Activated CD8-positive, alpha-beta T cell treated with anti-CD3 and anti-CD28 coated beads for 36 hours (primary cell): Measurements from ENCODE around the gene BACE1. TPM values are rescaled to one million over a fixed set of nuclear protein-coding genes. Genes with fewer than 3 reads are reported as not detected.
"Not testable (repeated sequence)": the region's sequence is repeated elsewhere in the genome, so short reads cannot be mapped to it uniquely, and the experiment has no call there.

ENCODE experiments used
- ATAC-seq: fragments of 200-7000 bp; cut with Tn5 transposase; one replicate; pipeline ENCODE4 v1.10.0; 2021; ENCODE audit warnings: mild to moderate bottlenecking, moderate library complexity
- CTCF ChIA-PET: fragments of 350-600 bp; sonication (Branson Sonifier 250); formaldehyde crosslinking; loops from one replicate; lab custom pipeline; 2021; ENCODE audit warnings: antibody characterized with exemption; lab: Charles Lee
- POLR2A ChIA-PET: fragments of 350-600 bp; sonication (Branson Sonifier 250); formaldehyde crosslinking; loops from one replicate; lab custom pipeline; 2021; ENCODE audit warnings: antibody characterized with exemption; lab: Charles Lee
- DNase-seq: peaks from one replicate; pipeline ENCODE4 v3.0.0-alpha.2; 2020
- H3K27ac Mint-ChIP-seq: one replicate; pipeline ENCODE4 v1.8.0; 2021; ENCODE audit warnings: mild to moderate bottlenecking, mixed read lengths
- H3K27me3 Mint-ChIP-seq: one replicate; pipeline ENCODE4 v1.8.0; 2021; ENCODE audit warnings: mixed read lengths
- H3K36me3 Mint-ChIP-seq: one replicate; pipeline ENCODE4 v1.8.0; 2021; ENCODE audit warnings: low read depth, mixed read lengths
- H3K4me1 Mint-ChIP-seq: one replicate; pipeline ENCODE4 v1.8.0; 2021; ENCODE audit warnings: low read depth, mixed read lengths
- H3K4me3 Mint-ChIP-seq: one replicate; pipeline ENCODE4 v1.8.0; 2021; ENCODE audit warnings: mild to moderate bottlenecking, moderate library complexity, mixed read lengths
- H3K9me3 Mint-ChIP-seq: one replicate; pipeline ENCODE4 v1.8.0; 2021; ENCODE audit warnings: mixed read lengths
- CTCF ChIP-seq: fragments of 200-600 bp; IDR thresholded peaks from one replicate; pipeline ENCODE4 v1.8.0; 2022; ENCODE audit warnings: antibody characterized with exemption, mild to moderate bottlenecking
- intact Hi-C: fragments of 100-400 bp; cut with micrococcal nuclease; formaldehyde crosslinking; loops from one replicate; pipeline ENCODE4 v1.10.0; 2022
- total RNA-seq, 2 experiments: library from RNA; stranded (reverse); gene quantifications; one replicate each; pipeline ENCODE4 v1.2.3, GENCODE V29; 2021

BACE1 gene
- total RNA-seq, 2 experiments from 2014 or later, result 0.97 to 1.5 TPM

- H3K4me1 Mint-ChIP-seq, result peaks cover 2% of the 10 kb centered on the region
- no peak overlapping the region for H3K27ac Mint-ChIP-seq
- no peak overlapping the region for H3K4me3 Mint-ChIP-seq
- no peaks in the 10 kb centered on the region for H3K27me3 Mint-ChIP-seq
- ATAC-seq (no peak), DNase-seq (no peak)
- POLR2A ChIA-PET, result interaction anchor here (1.3 kb wide), 1 partner anchor 12 kb away, joined by 3 read pairs; no protein-coding TSS in a partner anchor
- TF ChIP-seq CTCF, result no peak
- intact Hi-C loops, result no loop called here
- H3K36me3 Mint-ChIP-seq, result peaks cover 18% of the 10 kb centered on the region
- peaks cover 4% of the 10 kb centered on the region for H3K9me3 Mint-ChIP-seq
- CTCF ChIA-PET, result no interaction called here
Observed at GRCh38 chr11:117271208-117271607, 44.8 kb downstream of the BACE1 start.

- Mint-ChIP-seq H3K27me3 (no peaks in the 10 kb centered on the region), H3K27ac (no peak overlapping the region), H3K4me3 (no peak overlapping the region), H3K4me1 (no peaks in the 10 kb centered on the region), H3K36me3 (peaks cover 16% of the 10 kb centered on the region), H3K9me3 (peaks cover 4% of the 10 kb centered on the region)
- ChIA-PET POLR2A (no interaction called here), CTCF (no interaction called here)
- DNase-seq (no peak), ATAC-seq (no peak)
- intact Hi-C loops, result loop anchor here (5.0 kb wide), 1 partner anchor 38 kb away; the partner anchor contains the start of genes PCSK7 and RNF214
- no peak for TF ChIP-seq CTCF
Observed at GRCh38 chr11:117269856-117270255, 46.2 kb downstream of the BACE1 start.

GRCh38 chr11:117265745-117266144 is 50.3 kb downstream of the BACE1 start:
- ATAC-seq, result no peak
- POLR2A ChIA-PET, result interaction anchor here (0.6 kb wide), 1 partner anchor 599 kb away, joined by 3 read pairs; no protein-coding TSS in a partner anchor
- DNase-seq, result no peak
- H3K27ac Mint-ChIP-seq, result no peak overlapping the region
- no peak overlapping the region for H3K4me3 Mint-ChIP-seq
- H3K9me3 Mint-ChIP-seq, result no peaks in the 10 kb centered on the region
- intact Hi-C loops, result loop anchor here (5.0 kb wide), 1 partner anchor 33 kb away; the partner anchor contains the start of genes PCSK7 and RNF214
- no peak for TF ChIP-seq CTCF
- H3K27me3 Mint-ChIP-seq, result no peaks in the 10 kb centered on the region
- peaks cover 7% of the 10 kb centered on the region for H3K36me3 Mint-ChIP-seq
- CTCF ChIA-PET, result no interaction called here
- no peaks in the 10 kb centered on the region for H3K4me1 Mint-ChIP-seq

GRCh38 chr11:117264624-117265323 is 51.3 kb downstream of the BACE1 start:
- ATAC-seq, H3K36me3 Mint-ChIP-seq, H3K9me3 Mint-ChIP-seq, POLR2A ChIA-PET, H3K27ac Mint-ChIP-seq, H3K27me3 Mint-ChIP-seq, CTCF ChIA-PET, H3K4me3 Mint-ChIP-seq, DNase-seq, H3K4me1 Mint-ChIP-seq: not testable (repeated sequence)
- intact Hi-C loops, result loop anchor here (5.0 kb wide), 1 partner anchor 32 kb away; the partner anchor contains the start of genes PCSK7 and RNF214

GRCh38 chr11:117259417-117259816 is 56.6 kb downstream of the BACE1 start:
- no peak overlapping the region for H3K27ac Mint-ChIP-seq

More at GRCh38 chr11:117259417-117259816, 56.6 kb downstream of the BACE1 start:
- Mint-ChIP-seq H3K4me1 (peaks cover 4% of the 10 kb centered on the region), H3K9me3 (no peaks in the 10 kb centered on the region), H3K4me3 (no peak overlapping the region), H3K36me3 (peaks cover 9% of the 10 kb centered on the region), H3K27me3 (no peaks in the 10 kb centered on the region)
- ChIA-PET CTCF (no interaction called here), POLR2A (interaction anchor here (1.1 kb wide), 1 partner anchor 12 kb away, joined by 3 read pairs; no protein-coding TSS in a partner anchor)
- DNase-seq, result no peak
- intact Hi-C loops, result no loop called here
- no peak for TF ChIP-seq CTCF
- ATAC-seq, result no peak
